ENCODE data around the gene MAK.

DNA sequence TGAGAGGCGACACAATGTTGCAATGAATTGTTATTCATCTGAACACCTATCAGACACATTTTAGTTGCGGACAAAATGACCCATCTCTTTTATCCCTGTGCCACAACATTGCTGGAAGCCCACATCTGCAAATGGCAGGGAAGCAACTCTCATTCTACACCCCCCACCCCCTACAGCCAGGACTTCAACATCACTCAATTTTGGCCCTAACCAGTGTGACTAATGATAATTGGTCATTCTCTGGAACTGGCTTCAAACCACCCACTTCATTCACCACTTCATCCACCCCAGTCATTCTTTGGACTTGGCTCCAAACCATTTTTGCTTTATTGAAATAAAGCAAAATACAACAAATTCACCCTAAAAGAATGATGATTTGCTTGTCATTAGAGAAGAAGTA, 42.0 kb upstream of the MAK start:
- TF ChIP-seq CTCF (optimal IDR thresholded peaks at IDR 0.05 in 1 of 3, IDR thresholded peaks at IDR 0.05 in 1 of 3, conservative IDR thresholded peaks at IDR 0.05 in 1 of 3; ENCODE audit: extremely low read depth in 1 of 3, insufficient read depth in 2 of 3, low read length in 3 of 3): no peak
- TF ChIP-seq EZH2 (IDR thresholded peaks at IDR 0.05; ENCODE audit: low read length): no peak
